PC-9 (cell line): ENCODE data around the gene PIGBOS1. TPM values are rescaled to one million over a fixed set of nuclear protein-coding genes. Genes with fewer than 3 reads are reported as not detected.

Experiments
- BruUV-seq: library from RNA; stranded (reverse); fragments of 400-500 nt; replicated peaks from 2 replicates; lab custom pipeline; 2021; lab: Mats Ljungman, UMichigan
- CTCF ChIA-PET: fragments of 300-600 bp; sonication (Branson Sonifier 250); formaldehyde crosslinking; loops from one replicate; lab custom pipeline; 2022; ENCODE audit warnings: antibody characterized with exemption; lab: Charles Lee
- POLR2A ChIA-PET: fragments of 300-600 bp; sonication (Branson Sonifier 250); formaldehyde crosslinking; loops from one replicate; lab custom pipeline; 2022; ENCODE audit warnings: antibody characterized with exemption; ENCODE audit not compliant: unreplicated experiment; lab: Charles Lee
- DNase-seq, 2 experiments: peaks; one replicate each; pipeline versions ENCODE4 v3.0.0 to v3.0.0-alpha.2; 2015 to 2022; ENCODE audit warnings: mixed read lengths in 1 of 2
- H2AFZ ChIP-seq: fragments of 200-600 bp; sonication (generic); 2 replicates; pipeline ENCODE4 v1.8.1; 2017; ENCODE audit warnings: antibody characterized with exemption
- H3F3A ChIP-seq: fragments of 200-600 bp; sonication (generic); 2 replicates; pipeline ENCODE4 v1.8.1; 2017; ENCODE audit warnings: antibody characterized with exemption, mild to moderate bottlenecking, low read depth; ENCODE audit not compliant: insufficient read depth
- H3K27ac ChIP-seq: fragments of 200-600 bp; sonication (generic); 2 replicates; pipeline ENCODE4 v1.6.1; 2016; ENCODE audit warnings: mixed run types
- H3K27me3 ChIP-seq: fragments of 200-600 bp; sonication (generic); 2 replicates; pipeline ENCODE4 v1.6.1; 2016; ENCODE audit warnings: low read depth, mixed run types; ENCODE audit not compliant: insufficient read depth
- H3K36me3 ChIP-seq: fragments of 200-600 bp; sonication (generic); 2 replicates; pipeline ENCODE4 v1.6.1; 2016; ENCODE audit warnings: low read depth, mixed run types
- H3K4me1 ChIP-seq: fragments of 200-600 bp; sonication (generic); replicated peaks from 2 replicates; pipeline ENCODE4 v1.6.1; 2016; ENCODE audit warnings: mixed run types; ENCODE audit not compliant: insufficient read depth
- H3K4me2 ChIP-seq: fragments of 200-600 bp; sonication (generic); 2 replicates; pipeline ENCODE4 v1.6.1; 2017; ENCODE audit warnings: mixed run types
- H3K4me3 ChIP-seq: fragments of 200-600 bp; sonication (generic); 2 replicates; pipeline ENCODE4 v1.6.1; 2016; ENCODE audit warnings: mixed run types
- H3K79me2 ChIP-seq: fragments of 200-600 bp; sonication (generic); 2 replicates; pipeline ENCODE4 v1.6.1; 2017; ENCODE audit warnings: low read depth, mixed run types
- H3K9me2 ChIP-seq: fragments of 200-600 bp; sonication (generic); 2 replicates; pipeline ENCODE4 v1.8.1; 2017; ENCODE audit warnings: mild to moderate bottlenecking; ENCODE audit not compliant: insufficient read depth
- H3K9me3 ChIP-seq: fragments of 200-600 bp; sonication (generic); 2 replicates; pipeline ENCODE4 v1.8.1; 2016; ENCODE audit warnings: low read depth; ENCODE audit not compliant: insufficient read depth
- H4K20me1 ChIP-seq: fragments of 200-600 bp; sonication (generic); 2 replicates; pipeline ENCODE4 v1.8.1; 2017; ENCODE audit not compliant: insufficient read depth
- CTCF ChIP-seq: fragments of 200-600 bp; sonication (generic); conservative IDR thresholded peaks from 2 replicates; pipeline ENCODE4 v1.6.1; 2017; ENCODE audit warnings: mixed run types, antibody characterized with exemption, mild to moderate bottlenecking, moderate library complexity
- EZH2 ChIP-seq: fragments of 200-600 bp; sonication (generic); IDR thresholded peaks from 2 replicates; pipeline ENCODE4 v1.8.0; 2017; ENCODE audit warnings: antibody characterized with exemption, low read depth
- intact Hi-C: fragments of 100-400 bp; cut with micrococcal nuclease; formaldehyde crosslinking; loops from one replicate; pipeline ENCODE4 v1.10.0; 2022; ENCODE audit not compliant: unreplicated experiment
- total RNA-seq: library from RNA; stranded (reverse); gene quantifications from 2 replicates; pipeline ENCODE4 v1.2.3, GENCODE V29; 2021

The PIGBOS1 gene
- total RNA-seq, 1 experiment from 2014 or later, result 9.9 TPM

GRCh38 chr15:55267401-55268175, 51.3 kb downstream of the PIGBOS1 start:
- Histone ChIP-seq H4K20me1 (no peaks in the 10 kb centered on the region), H2AFZ (no peak overlapping the region), H3K27ac (no peak overlapping the region), H3K9me3 (no peaks in the 10 kb centered on the region), H3K4me3 (no peak overlapping the region), H3K4me2 (no peak overlapping the region), H3K79me2 (no peaks in the 10 kb centered on the region), H3K36me3 (no peaks in the 10 kb centered on the region), H3K27me3 (no peaks in the 10 kb centered on the region), H3K4me1 (no peaks in the 10 kb centered on the region), H3F3A (no peaks in the 10 kb centered on the region), H3K9me2 (no peaks in the 10 kb centered on the region)
- TF ChIP-seq CTCF, result no peak
- no peak for TF ChIP-seq EZH2
- BruUV-seq, result no TSS peak
- intact Hi-C loops, result no loop called here
- POLR2A ChIA-PET, result no interaction called here
- no peak for DNase-seq
- CTCF ChIA-PET, result no interaction called here

Other genes with a start within 250 kb of the PIGBOS1 start
- 87.0 and 91.7 TPM in 2 replicates for gene RSL24D1, start 122.2 kb downstream of the PIGBOS1 start, total RNA-seq
- 11.3 and 12.3 TPM in 2 replicates for gene RAB27A, start 29.3 kb downstream of the PIGBOS1 start, total RNA-seq
- 12.2 and 17.1 TPM in 2 replicates for gene PIGB, start 99 bp upstream of the PIGBOS1 start, total RNA-seq
- gene CCPG1, start 89.2 kb upstream of the PIGBOS1 start, total RNA-seq, result 26.3 and 26.4 TPM in 2 replicates
- gene PIERCE2, start 89.4 kb upstream of the PIGBOS1 start, total RNA-seq, result 1.2 and 2.1 TPM in 2 replicates
- 5.5 and 6.2 TPM in 2 replicates for gene DNAAF4, start 189.1 kb upstream of the PIGBOS1 start, total RNA-seq